PC-9 (cell line): Measurements from ENCODE around the gene TF.

Experiments used
- CTCF ChIP-seq: fragments of 200-600 bp; sonication (generic); conservative IDR thresholded peaks from 2 replicates; pipeline ENCODE4 v1.6.1; 2017; ENCODE audit warnings: mixed run types, antibody characterized with exemption, mild to moderate bottlenecking, moderate library complexity
- EZH2 ChIP-seq: fragments of 200-600 bp; sonication (generic); IDR thresholded peaks from 2 replicates; pipeline ENCODE4 v1.8.0; 2017; ENCODE audit warnings: antibody characterized with exemption, low read depth

- TF ChIP-seq CTCF = no peak
- no peak for TF ChIP-seq EZH2
Measured at GRCh38 chr3:133803469-133803868, 57.3 kb downstream of the TF start.
